HEK293 (cell line): ENCODE data around the gene CACNB3.
A peak's percentile ranks its signal among the peaks of the same experiment; 100 is the strongest.

Source experiments
- CTCF ChIA-PET: fragments of 350-600 bp; formaldehyde crosslinking; extraction: SDS; loops from one replicate; lab custom pipeline; 2021; ENCODE audit warnings: antibody characterized with exemption; lab: Yijun Ruan, JAX
- POLR2A ChIA-PET: fragments of 300-600 bp; formaldehyde crosslinking; extraction: SDS; loops from one replicate; lab custom pipeline; 2020; ENCODE audit warnings: antibody characterized with exemption, inconsistent platforms; lab: Yijun Ruan, JAX
- H3K27ac ChIP-seq: fragments of 200-500 bp; sonication (Bioruptor generic); 2 replicates; pipeline ENCODE4 v1.5.1; 2014; ENCODE audit warnings: low read depth, low read length, control low read depth, inconsistent platforms; ENCODE audit errors: extremely low read depth
- H3K36me3 ChIP-seq, 2 experiments: fragments of 200-500 bp in 1 of 2; sonication (Bioruptor generic) in 1 of 2; 1 replicate in 1 of 2; 2 replicates in 1 of 2; pipeline ENCODE4 v1.5.1; 2014 to 2017; ENCODE audit warnings: inconsistent platforms in 2 of 2, low read length in 2 of 2; ENCODE audit not compliant: control insufficient read depth in 2 of 2, insufficient read depth in 1 of 2
- H3K4me1 ChIP-seq: fragments of 200-500 bp; sonication (Bioruptor generic); 2 replicates; pipeline ENCODE4 v1.5.1; 2014; ENCODE audit warnings: mild to moderate bottlenecking, low read length, inconsistent platforms; ENCODE audit not compliant: control insufficient read depth, insufficient read depth
- H3K4me3 ChIP-seq: 2 replicates; pipeline ENCODE4 v1.5.1; 2011; ENCODE audit warnings: low read depth, mild to moderate bottlenecking, control low read depth, low read length, moderate library complexity
- H3K9me3 ChIP-seq: fragments of 200-500 bp; sonication (Bioruptor generic); 2 replicates; pipeline ENCODE4 v1.5.1; 2014; ENCODE audit warnings: low read depth, low read length, inconsistent platforms; ENCODE audit not compliant: control insufficient read depth, insufficient read depth
- GLIS1 ChIP-seq: fragments of 450-650 bp; formaldehyde crosslinking; IDR thresholded peaks from 2 replicates; pipeline ENCODE4 v1.5.1; 2016; ENCODE audit warnings: missing biosample characterization, missing genetic modification characterization
- KLF1 ChIP-seq: fragments of 450-650 bp; formaldehyde crosslinking; IDR thresholded peaks from 2 replicates; pipeline ENCODE4 v1.5.1; 2016; ENCODE audit warnings: missing biosample characterization, missing genetic modification characterization
- SCRT2 ChIP-seq: fragments of 450-650 bp; formaldehyde crosslinking; IDR thresholded peaks from 2 replicates; pipeline ENCODE4 v1.5.1; 2016; ENCODE audit warnings: missing biosample characterization, missing genetic modification characterization
- SP3 ChIP-seq: fragments of 450-650 bp; formaldehyde crosslinking; IDR thresholded peaks from 2 replicates; pipeline ENCODE4 v1.5.1; 2016; ENCODE audit warnings: missing biosample characterization, missing genetic modification characterization
- ZBTB48 ChIP-seq: fragments of 450-650 bp; formaldehyde crosslinking; IDR thresholded peaks from 2 replicates; pipeline ENCODE4 v1.5.1; 2016; ENCODE audit warnings: missing biosample characterization, missing genetic modification characterization
- ZNF184 ChIP-seq: fragments of 450-650 bp; IDR thresholded peaks from 2 replicates; pipeline ENCODE4 v1.5.1; 2018; ENCODE audit warnings: missing biosample characterization, mild to moderate bottlenecking, missing genetic modification characterization
- ZNF202 ChIP-seq: fragments of 450-650 bp; formaldehyde crosslinking; IDR thresholded peaks from 2 replicates; pipeline ENCODE4 v1.5.1; 2016; ENCODE audit warnings: missing biosample characterization, missing genetic modification characterization, borderline replicate concordance
- ZNF426 ChIP-seq: fragments of 450-650 bp; formaldehyde crosslinking; IDR thresholded peaks from 2 replicates; pipeline ENCODE4 v1.5.1; 2017; ENCODE audit warnings: missing biosample characterization, missing genetic modification characterization, mild to moderate bottlenecking, inconsistent platforms, moderate library complexity
- ZNF529 ChIP-seq: fragments of 450-650 bp; formaldehyde crosslinking; IDR thresholded peaks from 2 replicates; pipeline ENCODE4 v1.5.1; 2017; ENCODE audit warnings: missing genetic modification characterization, missing biosample characterization; ENCODE audit not compliant: insufficient replicate concordance
- ZNF544 ChIP-seq: fragments of 450-650 bp; formaldehyde crosslinking; IDR thresholded peaks from 2 replicates; pipeline ENCODE4 v1.5.0; 2017; ENCODE audit warnings: missing biosample characterization, missing genetic modification characterization
- ZSCAN23 ChIP-seq: fragments of 450-650 bp; formaldehyde crosslinking; IDR thresholded peaks from 2 replicates; pipeline ENCODE4 v1.5.1; 2016; ENCODE audit warnings: missing biosample characterization, missing genetic modification characterization
- TF ChIP-seq, protein P1 (sequence below): fragments of 450-650 bp; formaldehyde crosslinking; IDR thresholded peaks from 2 replicates; pipeline ENCODE4 v1.5.1; 2016; ENCODE audit warnings: missing biosample characterization, missing genetic modification characterization, borderline replicate concordance
- TF ChIP-seq, protein P2 (sequence below): fragments of 450-650 bp; formaldehyde crosslinking; IDR thresholded peaks from 2 replicates; pipeline ENCODE4 v1.5.1; 2016; ENCODE audit warnings: missing biosample characterization, missing genetic modification characterization

The CACNB3 gene

DNA sequence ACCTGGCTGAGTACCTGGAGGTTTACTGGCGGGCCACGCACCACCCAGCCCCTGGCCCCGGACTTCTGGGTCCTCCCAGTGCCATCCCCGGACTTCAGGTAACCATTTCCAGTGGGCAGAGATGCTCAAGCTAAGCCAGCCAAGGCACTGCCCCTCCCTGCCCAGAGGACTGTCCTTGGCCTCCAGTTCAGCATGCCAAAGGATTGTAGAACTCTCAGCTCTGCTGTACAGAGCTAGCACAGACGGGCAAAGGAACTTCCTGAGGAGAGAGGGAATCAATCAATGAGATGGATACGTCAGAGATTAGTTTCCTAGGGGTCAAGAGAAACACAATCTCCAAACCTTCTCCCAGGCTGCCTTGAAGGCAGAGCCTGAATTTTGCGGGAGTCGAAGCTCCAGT lies 8.7 kb downstream of the CACNB3 start (continued):
- TF ChIP-seq, protein P1, sequence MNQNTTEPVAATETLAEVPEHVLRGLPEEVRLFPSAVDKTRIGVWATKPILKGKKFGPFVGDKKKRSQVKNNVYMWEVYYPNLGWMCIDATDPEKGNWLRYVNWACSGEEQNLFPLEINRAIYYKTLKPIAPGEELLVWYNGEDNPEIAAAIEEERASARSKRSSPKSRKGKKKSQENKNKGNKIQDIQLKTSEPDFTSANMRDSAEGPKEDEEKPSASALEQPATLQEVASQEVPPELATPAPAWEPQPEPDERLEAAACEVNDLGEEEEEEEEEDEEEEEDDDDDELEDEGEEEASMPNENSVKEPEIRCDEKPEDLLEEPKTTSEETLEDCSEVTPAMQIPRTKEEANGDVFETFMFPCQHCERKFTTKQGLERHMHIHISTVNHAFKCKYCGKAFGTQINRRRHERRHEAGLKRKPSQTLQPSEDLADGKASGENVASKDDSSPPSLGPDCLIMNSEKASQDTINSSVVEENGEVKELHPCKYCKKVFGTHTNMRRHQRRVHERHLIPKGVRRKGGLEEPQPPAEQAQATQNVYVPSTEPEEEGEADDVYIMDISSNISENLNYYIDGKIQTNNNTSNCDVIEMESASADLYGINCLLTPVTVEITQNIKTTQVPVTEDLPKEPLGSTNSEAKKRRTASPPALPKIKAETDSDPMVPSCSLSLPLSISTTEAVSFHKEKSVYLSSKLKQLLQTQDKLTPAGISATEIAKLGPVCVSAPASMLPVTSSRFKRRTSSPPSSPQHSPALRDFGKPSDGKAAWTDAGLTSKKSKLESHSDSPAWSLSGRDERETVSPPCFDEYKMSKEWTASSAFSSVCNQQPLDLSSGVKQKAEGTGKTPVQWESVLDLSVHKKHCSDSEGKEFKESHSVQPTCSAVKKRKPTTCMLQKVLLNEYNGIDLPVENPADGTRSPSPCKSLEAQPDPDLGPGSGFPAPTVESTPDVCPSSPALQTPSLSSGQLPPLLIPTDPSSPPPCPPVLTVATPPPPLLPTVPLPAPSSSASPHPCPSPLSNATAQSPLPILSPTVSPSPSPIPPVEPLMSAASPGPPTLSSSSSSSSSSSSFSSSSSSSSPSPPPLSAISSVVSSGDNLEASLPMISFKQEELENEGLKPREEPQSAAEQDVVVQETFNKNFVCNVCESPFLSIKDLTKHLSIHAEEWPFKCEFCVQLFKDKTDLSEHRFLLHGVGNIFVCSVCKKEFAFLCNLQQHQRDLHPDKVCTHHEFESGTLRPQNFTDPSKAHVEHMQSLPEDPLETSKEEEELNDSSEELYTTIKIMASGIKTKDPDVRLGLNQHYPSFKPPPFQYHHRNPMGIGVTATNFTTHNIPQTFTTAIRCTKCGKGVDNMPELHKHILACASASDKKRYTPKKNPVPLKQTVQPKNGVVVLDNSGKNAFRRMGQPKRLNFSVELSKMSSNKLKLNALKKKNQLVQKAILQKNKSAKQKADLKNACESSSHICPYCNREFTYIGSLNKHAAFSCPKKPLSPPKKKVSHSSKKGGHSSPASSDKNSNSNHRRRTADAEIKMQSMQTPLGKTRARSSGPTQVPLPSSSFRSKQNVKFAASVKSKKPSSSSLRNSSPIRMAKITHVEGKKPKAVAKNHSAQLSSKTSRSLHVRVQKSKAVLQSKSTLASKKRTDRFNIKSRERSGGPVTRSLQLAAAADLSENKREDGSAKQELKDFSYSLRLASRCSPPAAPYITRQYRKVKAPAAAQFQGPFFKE: no peak
- TF ChIP-seq ZNF426 (tag by site-specific recombination): no peak

DNA sequence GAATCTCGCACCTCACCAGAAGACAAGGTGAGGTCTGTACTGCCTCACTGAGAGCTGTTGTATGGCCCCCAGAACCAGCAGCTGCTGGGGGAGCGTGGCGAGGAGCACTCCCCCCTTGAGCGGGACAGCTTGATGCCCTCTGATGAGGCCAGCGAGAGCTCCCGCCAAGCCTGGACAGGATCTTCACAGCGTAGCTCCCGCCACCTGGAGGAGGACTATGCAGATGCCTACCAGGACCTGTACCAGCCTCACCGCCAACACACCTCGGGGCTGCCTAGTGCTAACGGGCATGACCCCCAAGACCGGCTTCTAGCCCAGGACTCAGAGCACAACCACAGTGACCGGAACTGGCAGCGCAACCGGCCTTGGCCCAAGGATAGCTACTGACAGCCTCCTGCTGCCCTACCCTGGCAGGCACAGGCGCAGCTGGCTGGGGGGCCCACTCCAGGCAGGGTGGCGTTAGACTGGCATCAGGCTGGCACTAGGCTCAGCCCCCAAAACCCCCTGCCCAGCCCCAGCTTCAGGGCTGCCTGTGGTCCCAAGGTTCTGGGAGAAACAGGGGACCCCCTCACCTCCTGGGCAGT lies 9.3 kb downstream of the CACNB3 start:
- H3K27ac ChIP-seq: no peak overlapping the region
- ChIA-PET POLR2A (interaction anchor here (0.6 to 2.8 kb wide), 7 partner anchors 9 to 122 kb away, joined by 3 to 11 read pairs (median 4); partner anchors contain the start of gene DDX23), CTCF (interaction anchor here (0.7 to 6.0 kb wide), 3 partner anchors 13 to 145 kb away, joined by 3 to 42 read pairs (median 3); no protein-coding TSS in a partner anchor)
- no peaks in the 10 kb centered on the region for H3K9me3 ChIP-seq
- no peak for TF ChIP-seq SCRT2 (tag by site-specific recombination)
- no peak for TF ChIP-seq ZNF529 (tag by site-specific recombination)
- TF ChIP-seq ZNF202 (tag by site-specific recombination): no peak
- TF ChIP-seq, protein P2, sequence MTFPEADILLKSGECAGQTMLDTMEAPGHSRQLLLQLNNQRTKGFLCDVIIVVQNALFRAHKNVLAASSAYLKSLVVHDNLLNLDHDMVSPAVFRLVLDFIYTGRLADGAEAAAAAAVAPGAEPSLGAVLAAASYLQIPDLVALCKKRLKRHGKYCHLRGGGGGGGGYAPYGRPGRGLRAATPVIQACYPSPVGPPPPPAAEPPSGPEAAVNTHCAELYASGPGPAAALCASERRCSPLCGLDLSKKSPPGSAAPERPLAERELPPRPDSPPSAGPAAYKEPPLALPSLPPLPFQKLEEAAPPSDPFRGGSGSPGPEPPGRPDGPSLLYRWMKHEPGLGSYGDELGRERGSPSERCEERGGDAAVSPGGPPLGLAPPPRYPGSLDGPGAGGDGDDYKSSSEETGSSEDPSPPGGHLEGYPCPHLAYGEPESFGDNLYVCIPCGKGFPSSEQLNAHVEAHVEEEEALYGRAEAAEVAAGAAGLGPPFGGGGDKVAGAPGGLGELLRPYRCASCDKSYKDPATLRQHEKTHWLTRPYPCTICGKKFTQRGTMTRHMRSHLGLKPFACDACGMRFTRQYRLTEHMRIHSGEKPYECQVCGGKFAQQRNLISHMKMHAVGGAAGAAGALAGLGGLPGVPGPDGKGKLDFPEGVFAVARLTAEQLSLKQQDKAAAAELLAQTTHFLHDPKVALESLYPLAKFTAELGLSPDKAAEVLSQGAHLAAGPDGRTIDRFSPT: peak; percentile 77; the same call in 1 of the 2 replicates
- TF ChIP-seq SP3: no peak
- peaks cover 5 to 96% of the 10 kb centered on the region in 2 experiments; a peak in 2 of 3 replicates for H3K36me3 ChIP-seq
- no peak overlapping the region for H3K4me3 ChIP-seq
- no peaks in the 10 kb centered on the region for H3K4me1 ChIP-seq

DNA sequence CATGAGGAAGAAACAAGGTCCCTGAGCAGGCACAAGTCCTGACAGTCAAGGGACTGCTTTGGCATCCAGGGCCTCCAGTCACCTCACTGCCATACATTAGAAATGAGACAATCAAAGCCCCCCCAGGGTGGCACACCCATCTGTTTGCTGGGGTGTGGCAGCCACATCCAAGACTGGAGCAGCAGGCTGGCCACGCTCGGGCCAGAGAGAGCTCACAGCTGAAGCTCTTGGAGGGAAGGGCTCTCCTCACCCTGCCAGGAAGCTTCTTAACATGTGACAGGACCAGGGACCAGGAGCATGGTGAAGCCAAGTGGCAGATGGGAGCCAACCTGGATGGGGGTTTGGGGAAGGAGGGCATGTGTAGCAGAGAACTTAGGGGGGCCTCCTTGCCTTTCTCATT lies 10.0 kb downstream of the CACNB3 start:
- ChIA-PET POLR2A (interaction anchor here (0.6 to 1.0 kb wide), 3 partner anchors 10 to 122 kb away, joined by 3 to 4 read pairs (median 3); partner anchors contain the start of gene DDX23), CTCF (interaction anchor here (0.7 to 6.0 kb wide), 2 partner anchors 14 to 146 kb away, joined by 3 to 42 read pairs; no protein-coding TSS in a partner anchor)
- Histone ChIP-seq H3K4me3 (no peak overlapping the region), H3K9me3 (no peaks in the 10 kb centered on the region), H3K27ac (no peak overlapping the region), H3K36me3 (peaks cover 10 to 97% of the 10 kb centered on the region in 2 experiments; a peak in 2 of 3 replicates), H3K4me1 (no peaks in the 10 kb centered on the region)
- TF ChIP-seq ZSCAN23 (tag by site-specific recombination): no peak
- no peak for TF ChIP-seq ZNF544 (tag by site-specific recombination)
- TF ChIP-seq GLIS1 (tag by site-specific recombination): peak; percentile 25; the same call in 1 of the 2 replicates
- TF ChIP-seq ZNF184 (tag by site-specific recombination): no peak
- TF ChIP-seq KLF1: peak; percentile 66
- no peak for TF ChIP-seq ZBTB48 (tag by site-specific recombination)
